HCT116 (cell line): Measurements from ENCODE around the gene HHAT. TPM values are rescaled to one million over a fixed set of nuclear protein-coding genes. Genes with fewer than 3 reads are reported as not detected.
A peak's percentile ranks its signal among the peaks of the same experiment; 100 is the strongest.

Experiments
- ATAC-seq: fragments of 200-7000 bp; cut with Tn5 transposase; 2 replicates; pipeline ENCODE4 v1.9.1; 2020; ENCODE audit warnings: mild to moderate bottlenecking, moderate library complexity
- BruUV-seq: library from RNA; stranded (reverse); fragments of 400-500 nt; replicated peaks from 2 replicates; lab custom pipeline; 2021; lab: Mats Ljungman, UMichigan
- CTCF ChIA-PET: fragments of 300-600 bp; sonication (Branson Sonifier 250); formaldehyde crosslinking; loops from one replicate; lab custom pipeline; 2021; ENCODE audit warnings: antibody characterized with exemption; lab: Charles Lee
- POLR2A ChIA-PET: fragments of 300-600, 350-600 bp; sonication (Branson Sonifier 250); formaldehyde crosslinking; loops from one replicate; lab custom pipeline; 2021; ENCODE audit warnings: antibody characterized with exemption; lab: Charles Lee
- RAD21 ChIA-PET, 2 experiments: fragments of 300-600 bp; sonication (Branson Sonifier 250); formaldehyde crosslinking; loops; one replicate each; lab custom pipeline; 2023; ENCODE audit warnings: low total read pairs in 2 of 2; ENCODE audit not compliant: uncharacterized antibody in 2 of 2, unreplicated experiment in 2 of 2, low non-redundant PET in 1 of 2; lab: Charles Lee
- DNase-seq: peaks from one replicate; pipeline ENCODE4 v3.0.0-alpha.2; 2010; ENCODE audit warnings: low read depth, low spot score
- H2AFZ ChIP-seq: fragments of 200-600 bp; shearing (Covaris generic), sonication (generic); 2 replicates; pipeline ENCODE4 v1.6.1; 2017; ENCODE audit warnings: low read depth, mixed run types, mixed read lengths, antibody characterized with exemption, low read length; ENCODE audit not compliant: poor library complexity, severe bottlenecking
- H3K27ac ChIP-seq: 2 replicates; pipeline ENCODE4 v1.5.1; 2012; ENCODE audit warnings: low read depth, low read length
- H3K27me3 ChIP-seq: fragments of 200-600 bp; sonication (generic); 2 replicates; pipeline ENCODE4 v1.6.1; 2016; ENCODE audit warnings: mixed run types, low read length, mixed read lengths; ENCODE audit not compliant: insufficient read depth
- H3K36me3 ChIP-seq, 2 experiments: fragments of 200-500 bp in 1 of 2; fragments of 200-600 bp in 1 of 2; sonication (Bioruptor generic) in 1 of 2; sonication (generic) in 1 of 2; 2 replicates each; pipeline versions ENCODE4 v1.5.1 to v1.6.1; 2014 to 2016; ENCODE audit warnings: low read length in 2 of 2, inconsistent platforms in 1 of 2, mixed read lengths in 1 of 2, mixed run types in 1 of 2; ENCODE audit not compliant: insufficient read depth in 2 of 2, control insufficient read depth in 1 of 2
- H3K4me1 ChIP-seq, 2 experiments: fragments of 200-600 bp in 1 of 2; sonication (generic) in 1 of 2; 2 replicates each; pipeline versions ENCODE4 v1.5.1 to v1.6.1; 2012 to 2017; ENCODE audit warnings: low read length in 2 of 2, inconsistent platforms in 1 of 2, mild to moderate bottlenecking in 1 of 2, mixed read lengths in 1 of 2, mixed run types in 1 of 2, moderate library complexity in 1 of 2; ENCODE audit not compliant: insufficient read depth in 2 of 2, control insufficient read depth in 1 of 2
- H3K4me2 ChIP-seq: fragments of 200-600 bp; sonication (generic); 2 replicates; pipeline ENCODE4 v1.6.1; 2017; ENCODE audit warnings: mixed run types, low read length, mixed read lengths
- H3K4me3 ChIP-seq, 2 experiments: fragments of 200-600 bp in 1 of 2; sonication (generic) in 1 of 2; replicated peaks in 1 of 2; 2 replicates each; pipeline ENCODE4 v1.5.1; 2011 to 2016; ENCODE audit warnings: low read length in 2 of 2, control low read depth in 1 of 2, low read depth in 1 of 2, mild to moderate bottlenecking in 1 of 2, mixed read lengths in 1 of 2, mixed run types in 1 of 2
- H3K79me2 ChIP-seq: fragments of 200-600 bp; sonication (generic); 2 replicates; pipeline ENCODE4 v1.6.1; 2017; ENCODE audit warnings: mild to moderate bottlenecking, mixed run types, low read length, moderate library complexity, mixed read lengths; ENCODE audit not compliant: insufficient read depth
- H3K9ac ChIP-seq: fragments of 200-600 bp; sonication (generic); 2 replicates; pipeline ENCODE4 v1.6.1; 2016; ENCODE audit warnings: low read length, mixed read lengths
- H3K9me2 ChIP-seq: fragments of 200-600 bp; sonication (generic), shearing (Covaris generic); 2 replicates; pipeline ENCODE4 v1.6.1; 2017; ENCODE audit warnings: mixed run types, mild to moderate bottlenecking, moderate library complexity; ENCODE audit not compliant: insufficient read depth
- H3K9me3 ChIP-seq, 2 experiments: fragments of 200-500 bp in 1 of 2; fragments of 200-600 bp in 1 of 2; sonication (Bioruptor generic) in 1 of 2; sonication (generic) in 1 of 2; 2 replicates each; pipeline ENCODE4 v1.6.1; 2014 to 2017; ENCODE audit warnings: low read length in 2 of 2, mixed read lengths in 2 of 2, inconsistent platforms in 1 of 2, low read depth in 1 of 2, mild to moderate bottlenecking in 1 of 2, mixed run types in 1 of 2, moderate library complexity in 1 of 2; ENCODE audit not compliant: control insufficient read depth in 1 of 2, insufficient read depth in 1 of 2
- H4K20me1 ChIP-seq: fragments of 200-600 bp; sonication (generic), shearing (Covaris generic); 2 replicates; pipeline ENCODE4 v1.6.1; 2017; ENCODE audit warnings: mixed run types, mild to moderate bottlenecking, moderate library complexity; ENCODE audit not compliant: insufficient read depth
- ATF3 ChIP-seq: IDR thresholded peaks from 2 replicates; pipeline ENCODE4 v1.6.1; 2012
- CBX3 ChIP-seq: IDR thresholded peaks from 2 replicates; pipeline ENCODE4 v1.6.1; 2012; ENCODE audit warnings: low read depth
- CEBPB ChIP-seq: IDR thresholded peaks from 2 replicates; pipeline ENCODE4 v1.6.1; 2012; ENCODE audit warnings: low read depth
- EGR1 ChIP-seq: IDR thresholded peaks from 2 replicates; pipeline ENCODE4 v1.6.1; 2012; ENCODE audit warnings: low read depth
- EZH2phosphoT487 ChIP-seq: fragments of 200-600 bp; IDR thresholded peaks from 2 replicates; pipeline ENCODE4 v1.6.1; 2018; ENCODE audit warnings: antibody characterized with exemption, borderline replicate concordance
- FOSL1 ChIP-seq: IDR thresholded peaks from 2 replicates; pipeline ENCODE4 v1.6.1; 2012; ENCODE audit warnings: low read depth
- POLR2A ChIP-seq: IDR thresholded peaks from 2 replicates; pipeline ENCODE4 v1.7.0; 2011; ENCODE audit warnings: borderline replicate concordance; ENCODE audit not compliant: insufficient read depth, insufficient read length; ENCODE audit errors: extremely low read depth
- RAD21 ChIP-seq: IDR thresholded peaks from 2 replicates; pipeline ENCODE4 v1.6.1; 2012; ENCODE audit warnings: low read depth, mild to moderate bottlenecking
- SIN3A ChIP-seq: IDR thresholded peaks from 2 replicates; pipeline ENCODE4 v1.6.1; 2012; ENCODE audit warnings: low read depth
- SP1 ChIP-seq: IDR thresholded peaks from 2 replicates; pipeline ENCODE4 v1.6.1; 2012; ENCODE audit warnings: low read depth
- YY1 ChIP-seq: IDR thresholded peaks from 2 replicates; pipeline ENCODE4 v1.6.1; 2011; ENCODE audit warnings: low read length, low read depth, moderate library complexity, mild to moderate bottlenecking; ENCODE audit not compliant: insufficient replicate concordance; ENCODE audit errors: extremely low read depth
- ZNF274 ChIP-seq: fragments of 200-500 bp; sonication (Bioruptor generic); IDR thresholded peaks from 2 replicates; pipeline ENCODE4 v1.6.1; 2014; ENCODE audit warnings: mild to moderate bottlenecking, low read depth, low read length, inconsistent platforms
- intact Hi-C: fragments of 100-400 bp; cut with micrococcal nuclease; formaldehyde crosslinking; loops from 2 replicates; pipeline ENCODE4 v1.10.0; 2022
- total RNA-seq: library from RNA; stranded (reverse); gene quantifications from one replicate; pipeline ENCODE4 v1.2.1, GENCODE V29; 2021; ENCODE audit not compliant: unreplicated experiment

Gene HHAT
- total RNA-seq, 1 experiment from 2014 or later: 2.7 TPM

DNA sequence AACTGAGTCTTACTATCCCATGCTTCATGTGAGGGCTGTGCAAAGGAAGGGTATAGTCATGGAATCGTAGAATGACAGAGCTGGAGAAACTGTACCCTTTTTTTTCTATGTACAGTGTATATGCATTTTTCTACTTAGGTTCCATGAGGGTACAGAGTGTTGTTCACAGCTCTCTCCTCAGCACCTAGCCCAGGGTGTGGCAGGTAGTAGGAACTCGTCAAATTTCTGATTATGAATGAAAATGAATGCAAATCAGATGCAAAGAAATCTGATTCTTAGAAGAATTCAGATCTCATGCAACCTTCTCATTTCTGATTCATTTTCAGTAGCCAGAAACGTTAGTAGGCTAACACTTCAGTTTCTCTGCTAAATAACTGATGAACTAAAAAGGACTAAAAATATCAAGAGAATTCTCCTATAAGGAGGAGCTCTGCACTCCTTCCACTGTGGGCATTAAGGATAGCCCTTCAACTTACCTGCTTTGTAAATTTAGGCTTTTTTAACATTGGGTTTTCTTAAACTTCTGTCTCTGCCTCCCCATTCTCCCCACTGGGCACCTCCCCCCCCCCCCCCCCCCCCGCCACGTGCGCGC, 18.0 kb upstream of the HHAT start:
- RAD21 ChIA-PET: interaction anchor here (0.7 to 1.0 kb wide), 4 partner anchors 46 to 450 kb away, joined by 3 to 4 read pairs (median 4); no protein-coding TSS in a partner anchor
- TF ChIP-seq ZNF274: no peak
- TF ChIP-seq ATF3: 0 out of 2 replicates have a peak, but pooled peaks have one; percentile 11
- TF ChIP-seq SP1: 0 out of 2 replicates have a peak, but pooled peaks have one; percentile 19
- TF ChIP-seq, all 23 proteins: peak for 2
- DNase-seq (peak; percentile 3), ATAC-seq (peak; percentile 45)
- no peak overlapping the region for H3K27ac ChIP-seq
- peak overlapping the region; percentile 80 for H3K4me2 ChIP-seq
- no TSS peak for BruUV-seq
- no peaks in the 10 kb centered on the region for H3K9me2 ChIP-seq
- H3K4me1 ChIP-seq: peaks cover 0 to 10% of the 10 kb centered on the region in 2 experiments; a peak in 2 of 4 replicates
- no peaks in the 10 kb centered on the region for H3K36me3 ChIP-seq
- no peak overlapping the region for H3K9ac ChIP-seq
- no peaks in the 10 kb centered on the region for H4K20me1 ChIP-seq
- H3K27me3 ChIP-seq: no peaks in the 10 kb centered on the region
- no peaks in the 10 kb centered on the region for H3K79me2 ChIP-seq
- H3K9me3 ChIP-seq: no peaks in the 10 kb centered on the region
- H3K4me3 ChIP-seq: peak overlapping the region in 1 of 2 experiments; percentile 46; a peak in 2 of 4 replicates
- H2AFZ ChIP-seq: peak overlapping the region; percentile 62
- CTCF ChIA-PET: interaction anchor here (0.7 to 2.8 kb wide), 9 partner anchors 8 to 168 kb away, joined by 3 to 15 read pairs (median 6); no protein-coding TSS in a partner anchor
- POLR2A ChIA-PET: interaction anchor here (0.7 kb wide), 1 partner anchor 167 kb away, joined by 4 read pairs; no protein-coding TSS in a partner anchor
- intact Hi-C loops: loop anchor here (1.0 to 5.0 kb wide), 4 partner anchors 72 to 450 kb away; no protein-coding TSS in a partner anchor

DNA sequence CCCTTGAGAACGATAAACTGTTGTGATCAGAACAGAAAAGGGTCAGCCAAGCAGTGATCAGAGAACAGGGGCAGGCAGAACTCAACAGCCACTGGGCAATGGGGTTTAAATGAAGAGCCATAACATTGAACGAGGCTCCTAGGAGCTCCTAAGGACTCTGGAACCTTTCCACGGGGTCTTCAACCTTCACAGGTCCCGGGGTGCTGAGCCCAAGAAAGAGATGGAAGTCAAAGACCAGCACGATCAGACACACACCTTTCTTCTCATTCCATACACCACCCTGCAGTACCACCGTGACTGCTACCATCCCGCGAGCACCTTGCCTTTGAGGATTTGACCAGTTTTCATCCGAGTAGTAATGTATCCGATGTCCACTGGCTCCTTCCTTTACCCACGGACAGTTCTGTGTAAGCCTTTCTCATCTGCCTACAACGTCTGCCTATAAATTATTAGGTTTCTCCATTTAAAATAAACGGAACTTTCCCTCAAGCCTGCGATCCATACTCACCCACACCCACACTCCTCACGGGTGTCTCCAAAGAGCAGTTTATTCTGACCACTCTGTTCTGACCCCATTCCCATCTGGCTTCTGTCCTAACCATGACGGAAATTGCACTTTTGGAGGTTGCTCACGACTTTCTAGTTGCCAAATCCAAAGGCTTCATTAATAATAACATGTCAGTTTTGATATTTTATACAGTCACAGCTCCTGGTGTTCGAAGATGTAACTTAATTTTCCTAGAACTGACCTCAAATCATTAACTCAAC, 16.8 kb upstream of the HHAT start:
- H3K27me3 ChIP-seq: no peaks in the 10 kb centered on the region
- H3K36me3 ChIP-seq: no peaks in the 10 kb centered on the region
- no peaks in the 10 kb centered on the region for H3K9me2 ChIP-seq
- ChIA-PET CTCF (interaction anchor here (0.6 to 2.8 kb wide), 9 partner anchors 10 to 169 kb away, joined by 3 to 15 read pairs (median 6); no protein-coding TSS in a partner anchor), RAD21 (interaction anchor here in 1 of 2 experiments (0.7 kb wide), 1 partner anchor 167 kb away, joined by 3 read pairs; no protein-coding TSS in a partner anchor)
- no TSS peak for BruUV-seq
- no peak overlapping the region; a peak in 1 of 4 replicates for H3K4me3 ChIP-seq
- H3K9me3 ChIP-seq: no peaks in the 10 kb centered on the region
- peaks cover 0 to 10% of the 10 kb centered on the region in 2 experiments; a peak in 2 of 4 replicates for H3K4me1 ChIP-seq
- H3K9ac ChIP-seq: no peak overlapping the region
- H4K20me1 ChIP-seq: no peaks in the 10 kb centered on the region
- no peaks in the 10 kb centered on the region for H3K79me2 ChIP-seq
- peak overlapping the region; percentile 74 for H2AFZ ChIP-seq
- peak overlapping the region; percentile 80 for H3K4me2 ChIP-seq
- no peak for ATAC-seq
- TF ChIP-seq SIN3A: no peak
- TF ChIP-seq YY1: no peak
- TF ChIP-seq EGR1: no peak
- TF ChIP-seq POLR2A: no peak
- no peak for TF ChIP-seq CEBPB
- TF ChIP-seq SP1: no peak
- no peak for TF ChIP-seq EZH2phosphoT487
- TF ChIP-seq RAD21: no peak
- TF ChIP-seq CBX3: no peak
- no peak for TF ChIP-seq FOSL1
- TF ChIP-seq, all 23 proteins: peak for 0
- H3K27ac ChIP-seq: no peak overlapping the region
- intact Hi-C loops: loop anchor here (1.0 to 5.0 kb wide), 4 partner anchors 73 to 451 kb away; no protein-coding TSS in a partner anchor
- POLR2A ChIA-PET: interaction anchor here (1.4 kb wide), 1 partner anchor 62 kb away, joined by 3 read pairs; no protein-coding TSS in a partner anchor
- DNase-seq: no peak
